ENCODE data around the gene GUCA1A.
"Not testable (repeated sequence)": the region's sequence is repeated elsewhere in the genome, so short reads cannot be mapped to it uniquely, and the experiment has no call there.

Gene GUCA1A

GRCh38 chr6:42179261-42179944 lies 6.2 kb downstream of the GUCA1A start:
- DNase-seq, result no peak

- no peak for DNase-seq
These were observed 6.8 kb downstream of the GUCA1A start for GRCh38 chr6:42179945-42180313.

GRCh38 chr6:42182101-42182500 lies 8.9 kb downstream of the GUCA1A start:
- no peak for DNase-seq

- no peak for DNase-seq
These were observed 11.3 kb downstream of the GUCA1A start for GRCh38 chr6:42184475-42184874.

- no peak for DNase-seq
These were observed 12.4 kb downstream of the GUCA1A start for GRCh38 chr6:42185597-42185996.

GRCh38 chr6:42188406-42188805 lies 15.2 kb downstream of the GUCA1A start:
- no peak for DNase-seq

GRCh38 chr6:42190554-42191183 lies 17.5 kb downstream of the GUCA1A start:
- DNase-seq, result no peak

- not testable (repeated sequence) for DNase-seq
These were observed 19.2 kb downstream of the GUCA1A start for GRCh38 chr6:42192385-42192784.

GRCh38 chr6:42193491-42193894 lies 20.3 kb downstream of the GUCA1A start:
- DNase-seq, result no peak

GRCh38 chr6:42194056-42194455 lies 20.9 kb downstream of the GUCA1A start:
- DNase-seq, result no peak

GRCh38 chr6:42195415-42195814 lies 22.3 kb downstream of the GUCA1A start:
- no peak for DNase-seq

GRCh38 chr6:42197555-42198362 lies 24.6 kb downstream of the GUCA1A start:
- peak; percentile 49 to 78 for DNase-seq

- no peak for DNase-seq
These were observed 26.2 kb downstream of the GUCA1A start for GRCh38 chr6:42199106-42199981.

GRCh38 chr6:42200035-42200434 lies 26.9 kb downstream of the GUCA1A start:
- DNase-seq, result no peak

GRCh38 chr6:42201382-42201781 lies 28.2 kb downstream of the GUCA1A start:
- DNase-seq, result no peak

- DNase-seq, result not testable (repeated sequence)
These were observed 29.2 kb downstream of the GUCA1A start for GRCh38 chr6:42202131-42202915.

- no peak for DNase-seq
These were observed 30.0 kb downstream of the GUCA1A start for GRCh38 chr6:42203183-42203582.

- DNase-seq, result no peak
These were observed 31.7 kb downstream of the GUCA1A start for GRCh38 chr6:42204768-42205282.

- DNase-seq, result not testable (repeated sequence)
These were observed 34.4 kb downstream of the GUCA1A start for GRCh38 chr6:42207559-42207958.

GRCh38 chr6:42210551-42210950 lies 37.4 kb downstream of the GUCA1A start:
- no peak for DNase-seq

GRCh38 chr6:42211726-42212125 lies 38.6 kb downstream of the GUCA1A start:
- no peak for DNase-seq

- DNase-seq, result no peak
These were observed 39.3 kb downstream of the GUCA1A start for GRCh38 chr6:42212442-42212841.
